NCI-H1417 (cell line): ENCODE results near the gene EPHA1.

Experiments
- DNase-seq, 3 experiments: peaks; one replicate each; lab custom pipeline; 2025; lab: John Stamatoyannopoulos, UW

EPHA1 gene

GRCh38 chr7:143389316-143390103 lies 19.1 kb downstream of the EPHA1 start:
- DNase-seq: no peak

- DNase-seq: no peak
These were observed 20.1 kb downstream of the EPHA1 start for GRCh38 chr7:143388491-143389101.

GRCh38 chr7:143388051-143388450 lies 20.6 kb downstream of the EPHA1 start:
- no peak for DNase-seq

- no peak for DNase-seq
These were observed 21.3 kb downstream of the EPHA1 start for GRCh38 chr7:143387156-143387975.

- no peak for DNase-seq
These were observed 22.5 kb downstream of the EPHA1 start for GRCh38 chr7:143385891-143386781.

- no peak for DNase-seq
These were observed 23.7 kb downstream of the EPHA1 start for GRCh38 chr7:143384661-143385631.

- DNase-seq: no peak
These were observed 24.5 kb downstream of the EPHA1 start for GRCh38 chr7:143384148-143384547.

- no peak for DNase-seq
These were observed 25.1 kb downstream of the EPHA1 start for GRCh38 chr7:143383642-143383957.

GRCh38 chr7:143382791-143383641 lies 25.6 kb downstream of the EPHA1 start:
- no peak for DNase-seq

GRCh38 chr7:143382126-143382790 lies 26.4 kb downstream of the EPHA1 start:
- no peak for DNase-seq

GRCh38 chr7:143381427-143382125 lies 27.1 kb downstream of the EPHA1 start:
- DNase-seq: peak in 1 of 3 experiments; percentile 59

GRCh38 chr7:143380646-143381426 lies 27.8 kb downstream of the EPHA1 start, which contains the start of gene ZYX:
Gene ZYX (plus strand): TSS chr7:143381345. CDS start chr7:143381572, 227 bp downstream.
- DNase-seq: peak in 2 of 3 experiments; percentile 82 to 85

GRCh38 chr7:143380260-143380645 lies 28.4 kb downstream of the EPHA1 start:
- DNase-seq: peak; percentile 14 to 87 (median 87)

GRCh38 chr7:143379611-143380259 lies 28.9 kb downstream of the EPHA1 start:
- DNase-seq: no peak

GRCh38 chr7:143376396-143376795 lies 32.3 kb downstream of the EPHA1 start:
- no peak for DNase-seq

GRCh38 chr7:143375298-143376034 lies 33.2 kb downstream of the EPHA1 start:
- no peak for DNase-seq
